ENCODE results near the gene PCLAF.

The PCLAF gene

DNA sequence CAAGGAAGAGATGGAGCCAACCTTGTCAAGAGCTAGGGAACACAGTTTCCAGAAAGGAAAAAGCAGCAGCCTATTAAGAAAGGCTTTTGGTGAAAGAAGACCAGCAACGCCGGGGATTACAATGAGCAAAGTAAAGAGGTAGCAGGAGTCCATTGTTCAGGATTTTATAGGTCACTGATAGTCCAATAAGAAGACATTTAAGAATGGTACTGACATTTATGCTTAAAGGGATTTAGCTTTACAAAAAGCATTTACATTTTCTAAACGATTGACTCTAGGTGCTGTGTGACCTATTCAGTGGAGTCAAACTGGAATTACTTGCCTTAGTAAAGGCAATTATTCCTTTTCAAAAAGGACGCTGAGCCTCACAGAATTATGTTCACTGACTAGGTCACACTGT is 66.0 kb downstream of the PCLAF start:
- DNase-seq (ENCODE audit: low spot score): no peak

DNA sequence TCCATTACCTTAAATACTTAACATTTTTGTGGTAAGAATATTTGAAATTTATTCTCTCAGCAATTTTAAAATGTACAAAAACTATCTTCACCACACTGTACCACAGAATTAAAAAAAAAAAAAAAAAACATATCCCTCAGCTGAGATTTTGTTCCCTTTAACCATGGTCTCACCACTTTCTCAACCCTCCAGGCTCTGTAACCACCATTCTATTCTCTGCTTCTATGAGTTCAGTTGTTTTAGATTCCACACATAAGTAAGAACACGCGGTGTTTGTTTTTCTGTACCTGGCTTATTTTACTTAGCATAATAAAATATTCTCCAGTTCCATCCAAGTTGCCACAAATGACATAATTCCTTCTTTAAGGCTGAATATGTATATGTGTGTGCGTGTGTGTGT is 66.8 kb downstream of the PCLAF start:
- DNase-seq (ENCODE audit: low spot score): no peak
